Upper lobe of left lung (tissue), 6 donors: ENCODE measurements around the gene PCCA. TPM values are rescaled to one million over a fixed set of nuclear protein-coding genes. Genes with fewer than 3 reads are reported as not detected.

Experiments
- ATAC-seq, 2 donors: fragments of 200-7000 bp; cut with Tn5 transposase; one replicate each; pipeline ENCODE4 v1.9.1; 2022; ENCODE audit warnings: mild to moderate bottlenecking in 2 of 2, moderate library complexity in 2 of 2; ENCODE audit not compliant: low FRiP score in 2 of 2
- DNase-seq, 2 donors: peaks; one replicate each; pipeline ENCODE4 v3.0.0-alpha.2; 2019 to 2020
- H3K27ac ChIP-seq, 4 donors: fragments of 200-600 bp; sonication (generic); one replicate each; pipeline ENCODE4 v1.5.1; 2016 to 2019
- H3K27me3 ChIP-seq, 4 donors: fragments of 200-600 bp; sonication (generic); one replicate each; pipeline ENCODE4 v1.5.1; 2017 to 2019
- H3K36me3 ChIP-seq, 4 donors: fragments of 200-600 bp; sonication (generic); one replicate each; pipeline ENCODE4 v1.5.1; 2016 to 2019
- H3K4me1 ChIP-seq, 4 donors: fragments of 200-600 bp; sonication (generic); one replicate each; pipeline ENCODE4 v1.5.1; 2018 to 2019
- H3K4me3 ChIP-seq, 4 donors: fragments of 200-600 bp; sonication (generic); one replicate each; pipeline ENCODE4 v1.5.1; 2017 to 2019; ENCODE audit warnings: mild to moderate bottlenecking in 2 of 4, moderate library complexity in 1 of 4
- H3K9me3 ChIP-seq, 4 donors: fragments of 200-600 bp; sonication (generic); one replicate each; pipeline ENCODE4 v1.5.1; 2018 to 2019
- CTCF ChIP-seq, 6 experiments: fragments of 450-650 bp in 4 of 6; fragments of 200-600 bp in 2 of 6; sonication (generic) in 2 of 6; IDR thresholded peaks; one replicate each; pipeline ENCODE4 v1.5.1; 2016 to 2019; ENCODE audit warnings: antibody characterized with exemption in 6 of 6
- EP300 ChIP-seq, 4 donors: sonication (generic); formaldehyde crosslinking; IDR thresholded peaks; one replicate each; pipeline ENCODE4 v1.5.1; 2017; ENCODE audit warnings: antibody characterized with exemption in 4 of 4, control low read depth in 2 of 4
- POLR2A ChIP-seq, 4 donors: fragments of 450-650 bp; IDR thresholded peaks; one replicate each; pipeline ENCODE4 v1.5.1; 2016 to 2017; ENCODE audit warnings: antibody characterized with exemption in 4 of 4, mild to moderate bottlenecking in 2 of 4
- POLR2AphosphoS5 ChIP-seq, 2 donors: sonication (generic); formaldehyde crosslinking; IDR thresholded peaks; one replicate each; pipeline ENCODE4 v1.5.1; 2017; ENCODE audit warnings: antibody characterized with exemption in 2 of 2
- WGBS, 2 donors: methylation state at CpG; one replicate each; pipeline ENCODE4 v1.1.5; 2017 to 2018; 5-methylcytosine and 5-hydroxymethylcytosine counted together
- total RNA-seq, 6 donors: library from RNA; depleted of rRNA in 4 of 6; stranded (reverse); fragments of >200 nt in 4 of 6; gene quantifications; one replicate each; pipeline versions ENCODE4 v1.1.0 to v1.2.1, GENCODE V29; 2016 to 2021
- donor health status: DM: no; HTN: no; CAD: no; lungs with moderate emphysema.
- donor health status: DM: no; HTN: yes; CAD: no; lungs with severe emphysema.

PCCA gene
- total RNA-seq, 6 donors from 2014 or later = 23.1 to 43.4 (median 30.0) TPM

- Histone ChIP-seq H3K36me3 (peaks cover 2 to 17% (median 5%) of the 10 kb centered on the region in 4 donors), H3K9me3 (no peaks in the 10 kb centered on the region), H3K27ac (no peak overlapping the region), H3K27me3 (no peaks in the 10 kb centered on the region), H3K4me1 (no peaks in the 10 kb centered on the region), H3K4me3 (no peak overlapping the region)
- TF ChIP-seq POLR2AphosphoS5 (IDR thresholded peaks at IDR 0.05) = no peak
- no peak for TF ChIP-seq EP300 (IDR thresholded peaks at IDR 0.05)
- TF ChIP-seq POLR2A (IDR thresholded peaks at IDR 0.05) = no peak
- TF ChIP-seq CTCF (IDR thresholded peaks at IDR 0.05) = no peak
- ATAC-seq = no peak
- 96 to 99% methylated on average over 6 of the region's 6 CpGs for WGBS, 2 donors
- DNase-seq = no peak
These were observed 66.0 kb downstream of the PCCA start for GRCh38 chr13:100154842-100155416.

- Histone ChIP-seq H3K4me1 (no peaks in the 10 kb centered on the region), H3K36me3 (peaks cover 2 to 17% (median 5%) of the 10 kb centered on the region in 4 donors), H3K27ac (no peak overlapping the region), H3K9me3 (no peaks in the 10 kb centered on the region), H3K27me3 (no peaks in the 10 kb centered on the region), H3K4me3 (no peak overlapping the region)
- ATAC-seq (no peak), DNase-seq (no peak)
- 82 to 84% methylated on average over 1 of the region's 1 CpG for WGBS, 2 donors
- TF ChIP-seq POLR2AphosphoS5 (IDR thresholded peaks at IDR 0.05) (no peak), POLR2A (IDR thresholded peaks at IDR 0.05) (no peak), CTCF (IDR thresholded peaks at IDR 0.05) (no peak), EP300 (IDR thresholded peaks at IDR 0.05) (no peak)
These were observed 67.9 kb downstream of the PCCA start for GRCh38 chr13:100156788-100157187.

GRCh38 chr13:100158569-100158968, 69.7 kb downstream of the PCCA start:
- no peak for ATAC-seq
- no peak for TF ChIP-seq CTCF (IDR thresholded peaks at IDR 0.05)
- no peak for TF ChIP-seq EP300 (IDR thresholded peaks at IDR 0.05)
- TF ChIP-seq POLR2AphosphoS5 (IDR thresholded peaks at IDR 0.05) = no peak
- no peak for TF ChIP-seq POLR2A (IDR thresholded peaks at IDR 0.05)
- DNase-seq = no peak
- H3K9me3 ChIP-seq = no peaks in the 10 kb centered on the region
- no peak overlapping the region for H3K27ac ChIP-seq
- H3K36me3 ChIP-seq = peaks cover 2 to 17% (median 5%) of the 10 kb centered on the region in 4 donors
- H3K4me1 ChIP-seq = no peaks in the 10 kb centered on the region
- H3K4me3 ChIP-seq = no peak overlapping the region
- WGBS, 2 donors = 76 to 95% methylated on average over 2 of the region's 2 CpGs
- H3K27me3 ChIP-seq = no peaks in the 10 kb centered on the region

GRCh38 chr13:100159584-100159983, 70.7 kb downstream of the PCCA start:
- peaks cover 2 to 17% (median 5%) of the 10 kb centered on the region in 4 donors for H3K36me3 ChIP-seq
- TF ChIP-seq POLR2A (IDR thresholded peaks at IDR 0.05) (no peak), CTCF (IDR thresholded peaks at IDR 0.05) (no peak), POLR2AphosphoS5 (IDR thresholded peaks at IDR 0.05) (no peak), EP300 (IDR thresholded peaks at IDR 0.05) (no peak)
- no peaks in the 10 kb centered on the region for H3K27me3 ChIP-seq
- H3K4me3 ChIP-seq = no peak overlapping the region
- H3K9me3 ChIP-seq = no peaks in the 10 kb centered on the region
- WGBS, 2 donors = 89 to 93% methylated on average over 5 of the region's 5 CpGs
- DNase-seq = no peak
- peak in 1 of 2 donors; percentile 24 for ATAC-seq
- H3K27ac ChIP-seq = no peak overlapping the region
- no peaks in the 10 kb centered on the region for H3K4me1 ChIP-seq

GRCh38 chr13:100160450-100160849, 71.6 kb downstream of the PCCA start:
- H3K9me3 ChIP-seq = no peaks in the 10 kb centered on the region
- WGBS, 2 donors = 93% methylated on average over 3 of the region's 3 CpGs
- DNase-seq (no peak), ATAC-seq (no peak)
- H3K4me1 ChIP-seq = no peaks in the 10 kb centered on the region
- no peak overlapping the region for H3K4me3 ChIP-seq
- H3K27ac ChIP-seq = no peak overlapping the region
- TF ChIP-seq POLR2A (IDR thresholded peaks at IDR 0.05) (no peak), EP300 (IDR thresholded peaks at IDR 0.05) (no peak), POLR2AphosphoS5 (IDR thresholded peaks at IDR 0.05) (no peak), CTCF (IDR thresholded peaks at IDR 0.05) (no peak)
- peaks cover 0 to 11% (median 3%) of the 10 kb centered on the region in 4 donors for H3K36me3 ChIP-seq
- H3K27me3 ChIP-seq = no peaks in the 10 kb centered on the region
